Measurements from ENCODE around the gene TMC6. TPM values are rescaled to one million over a fixed set of nuclear protein-coding genes. Genes with fewer than 3 reads are reported as not detected.
"Not testable (repeated sequence)": the region's sequence is repeated elsewhere in the genome, so short reads cannot be mapped to it uniquely, and the experiment has no call there.

TMC6 gene
- 15.9 and 34.5 TPM in 2 replicates for total RNA-seq (2014; rRNA removed; shearing (Covaris generic))

DNA sequence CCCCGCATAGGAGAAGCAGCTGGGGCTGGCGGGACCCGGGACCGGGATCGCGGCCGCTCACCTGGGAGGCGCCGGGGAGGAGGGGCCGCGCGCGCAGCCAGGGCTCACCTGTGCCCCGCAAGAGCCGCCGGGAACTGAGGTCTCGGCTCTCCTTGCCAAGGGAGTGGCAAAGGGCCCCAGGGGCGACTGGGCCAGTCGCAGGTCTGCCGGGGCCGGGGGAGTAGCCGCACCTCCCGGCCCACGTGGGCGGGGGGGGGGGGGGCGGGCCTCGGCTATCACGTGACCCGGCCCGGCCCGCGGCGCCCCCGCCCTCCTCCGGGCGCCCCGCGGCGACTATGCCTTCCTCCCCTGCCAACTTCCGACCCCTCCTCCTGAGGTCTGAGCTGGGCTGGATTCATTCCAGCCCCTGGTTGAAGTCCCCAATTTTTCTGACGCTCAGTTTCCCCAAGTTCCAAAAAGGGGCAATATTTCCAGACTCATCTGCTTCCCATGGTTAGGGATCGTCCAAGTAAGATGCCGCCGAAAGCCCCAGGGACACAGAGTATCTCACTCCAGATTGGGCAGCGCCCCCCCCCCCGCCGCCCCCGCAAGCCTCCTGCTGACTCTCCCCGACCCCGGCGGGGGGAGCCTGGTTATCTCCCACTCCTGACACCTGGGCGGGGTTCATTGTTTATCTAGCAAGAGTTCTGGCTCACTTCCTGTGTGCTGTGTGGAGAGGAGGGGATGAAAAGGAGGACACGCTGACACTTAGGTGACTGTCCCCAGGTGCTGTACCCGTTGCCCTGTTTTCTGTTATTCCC, at the start of gene TMC6:
TMC6 (minus strand) TSS at position 205 of the 800 bp plus-strand sequence. CDS start 1,923 bp downstream, outside the sequence.
- DNase-seq (ENCODE audit: low spot score) = peak; percentile 58

DNA sequence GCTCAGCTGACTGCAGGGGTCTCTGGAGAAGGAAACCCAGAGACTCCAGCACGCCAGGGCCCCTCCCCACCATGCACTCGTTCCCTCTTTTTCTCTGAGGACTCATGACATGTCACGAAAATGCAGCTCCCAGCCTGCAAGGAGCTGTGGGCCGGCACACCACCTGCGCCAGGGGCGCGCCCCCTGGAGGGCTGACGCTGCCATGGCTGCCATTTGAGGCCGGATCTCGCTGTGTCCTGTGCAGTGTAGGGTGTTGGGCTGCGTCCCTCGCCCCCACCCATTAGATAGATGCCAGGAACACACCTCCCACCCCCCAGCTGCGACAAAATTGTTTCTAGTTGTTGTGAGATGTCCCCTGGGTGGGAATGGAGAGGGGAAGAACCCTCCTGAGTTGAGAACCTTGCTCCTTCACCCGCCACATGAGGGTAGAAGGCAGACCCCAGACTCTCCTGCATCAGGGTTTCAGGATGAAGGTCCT, 48.0 kb upstream of the TMC6 start:
- no peak for DNase-seq (ENCODE audit: low spot score)

DNA sequence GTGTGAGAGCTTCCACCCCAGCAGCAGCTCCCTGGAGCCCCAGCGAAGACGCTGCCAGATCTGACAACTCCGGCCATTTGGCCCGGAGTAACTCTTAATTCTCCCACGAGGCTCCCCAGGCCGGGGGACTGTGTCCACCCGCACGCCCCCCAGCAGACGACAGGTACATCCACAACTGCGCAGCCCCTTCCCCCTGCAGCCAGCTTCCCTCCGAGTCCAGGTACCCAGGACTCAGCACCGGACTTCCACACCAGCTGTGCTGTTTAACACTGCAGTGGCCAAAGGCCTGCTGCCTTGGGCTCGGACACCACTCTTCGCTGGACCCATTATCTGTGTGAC, 47.1 kb upstream of the TMC6 start:
- DNase-seq (ENCODE audit: low spot score) = no peak

GRCh38 chr17:78174870-78175642, 46.5 kb upstream of the TMC6 start:
- no peak for DNase-seq (ENCODE audit: low spot score)

GRCh38 chr17:78174346-78174869, 45.9 kb upstream of the TMC6 start:
- no peak for DNase-seq (ENCODE audit: low spot score)

GRCh38 chr17:78173097-78173715, 44.7 kb upstream of the TMC6 start:
- DNase-seq (ENCODE audit: low spot score) = no peak

DNA sequence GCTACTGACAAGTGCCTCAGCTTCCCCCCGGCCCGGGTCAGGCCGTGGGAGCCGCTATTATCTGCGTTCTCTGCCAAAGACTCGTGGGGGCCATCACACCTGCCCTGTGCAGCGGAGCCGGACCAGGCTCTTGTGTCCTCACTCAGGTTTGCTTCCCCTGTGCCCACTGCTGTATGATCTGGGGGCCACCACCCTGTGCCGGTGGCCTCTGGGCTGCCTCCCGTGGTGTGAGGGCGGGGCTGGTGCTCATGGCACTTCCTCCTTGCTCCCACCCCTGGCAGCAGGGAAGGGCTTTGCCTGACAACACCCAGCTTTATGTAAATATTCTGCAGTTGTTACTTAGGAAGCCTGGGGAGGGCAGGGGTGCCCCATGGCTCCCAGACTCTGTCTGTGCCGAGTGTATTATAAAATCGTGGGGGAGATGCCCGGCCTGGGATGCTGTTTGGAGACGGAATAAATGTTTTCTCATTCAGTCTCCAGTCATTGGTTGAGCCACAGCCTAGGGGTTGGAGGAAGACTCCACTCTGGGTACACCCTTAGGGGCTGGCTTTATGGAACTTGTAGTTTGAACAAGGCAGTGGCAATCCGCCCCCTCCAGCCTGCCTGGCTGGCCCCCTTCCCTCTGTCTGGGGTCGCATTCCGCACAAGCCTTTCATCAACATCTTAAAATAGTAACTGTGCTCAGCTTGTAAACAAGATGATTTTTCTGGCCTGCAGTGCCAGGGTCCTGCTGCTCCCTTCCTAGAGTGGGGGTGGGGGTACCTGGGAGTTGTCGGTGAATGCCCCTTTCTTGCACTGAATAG, 43.9 kb upstream of the TMC6 start:
- DNase-seq (ENCODE audit: low spot score) = no peak

GRCh38 chr17:78171591-78172248, 43.2 kb upstream of the TMC6 start:
- DNase-seq (ENCODE audit: low spot score) = not testable (repeated sequence)

GRCh38 chr17:78170692-78171590, 42.4 kb upstream of the TMC6 start:
- DNase-seq (ENCODE audit: low spot score) = no peak

- DNase-seq (ENCODE audit: low spot score) = peak; percentile 80
Observed at GRCh38 chr17:78168903-78169793, 40.6 kb upstream of the TMC6 start.

GRCh38 chr17:78168242-78168902, 39.8 kb upstream of the TMC6 start, which contains the start of gene SYNGR2:
Gene SYNGR2, plus strand, starts transcription at chr17:78168581. Its CDS starts 36 bp downstream, at chr17:78168617.
- peak; percentile 48 for DNase-seq (ENCODE audit: low spot score)

GRCh38 chr17:78166416-78166815, 37.9 kb upstream of the TMC6 start:
- no peak for DNase-seq (ENCODE audit: low spot score)

GRCh38 chr17:78164748-78165607, 36.4 kb upstream of the TMC6 start:
- DNase-seq (ENCODE audit: low spot score) = no peak

DNA sequence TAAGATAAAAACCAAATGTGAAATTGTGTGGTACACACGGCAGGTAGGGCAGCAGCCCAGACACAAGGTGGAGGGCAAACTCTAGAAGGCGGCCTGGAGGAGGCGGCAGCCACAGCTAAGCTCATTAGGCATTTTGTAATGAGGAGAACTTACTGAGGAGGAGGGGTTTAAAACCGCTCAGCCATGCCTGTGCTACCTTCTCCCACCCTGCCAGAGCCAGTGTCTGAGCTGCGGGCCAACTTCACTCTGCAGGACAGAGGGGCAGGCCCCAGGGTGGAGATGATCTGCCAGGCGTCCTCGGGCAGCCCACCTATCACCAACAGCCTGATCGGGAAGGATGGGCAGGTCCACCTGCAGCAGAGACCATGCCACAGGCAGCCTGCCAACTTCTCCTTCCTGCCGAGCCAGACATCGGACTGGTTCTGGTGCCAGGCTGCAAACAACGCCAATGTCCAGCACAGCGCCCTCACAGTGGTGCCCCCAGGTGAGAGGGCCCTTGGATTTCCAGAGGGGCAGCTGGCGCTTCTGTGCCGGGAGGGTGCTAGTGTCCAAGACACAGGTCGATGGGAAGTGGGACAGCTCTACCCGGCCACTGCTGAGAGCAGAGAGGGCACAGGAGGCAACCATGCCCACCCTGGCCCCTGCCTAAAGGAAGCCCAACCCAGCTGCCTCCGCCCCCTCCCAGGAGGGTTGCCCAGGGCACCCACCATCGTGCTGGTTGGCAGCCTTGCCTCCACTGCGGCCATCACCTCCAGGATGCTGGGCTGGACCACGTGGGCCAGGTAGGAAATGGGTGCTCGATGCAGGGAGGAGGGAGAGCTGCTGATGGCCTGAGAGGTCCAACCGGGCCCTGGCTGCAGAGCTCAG, 35.6 kb upstream of the TMC6 start:
- no peak for DNase-seq (ENCODE audit: low spot score)

DNA sequence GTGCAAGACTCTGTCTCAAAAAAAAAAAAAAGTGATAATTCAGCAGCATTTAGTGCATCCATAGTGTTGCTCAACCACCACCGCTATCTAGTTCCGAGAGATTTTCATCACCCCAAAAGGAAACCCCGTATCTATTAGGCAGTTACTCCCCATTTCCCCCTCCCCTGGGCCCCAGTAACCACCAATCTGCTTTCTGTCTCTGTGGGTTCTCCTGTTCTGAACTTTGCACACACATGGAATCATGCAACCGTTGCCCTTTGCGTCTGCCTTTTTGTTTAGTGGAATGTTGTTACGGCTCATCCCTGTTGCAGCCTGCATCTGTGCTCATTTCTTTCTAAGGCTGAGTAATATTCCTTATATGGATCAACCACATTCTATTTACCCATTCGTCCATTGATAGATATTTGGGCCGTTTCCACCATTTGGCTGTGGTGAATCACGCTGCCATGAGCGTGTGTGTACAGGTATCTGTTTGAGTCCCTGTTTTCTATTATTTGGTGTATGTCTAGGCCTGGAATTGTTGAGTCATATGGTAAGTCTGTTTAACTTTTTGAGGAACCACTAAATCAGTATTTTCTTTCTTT, 31.1 kb upstream of the TMC6 start:
- no peak for DNase-seq (ENCODE audit: low spot score)
